PC-3 (cell line): ENCODE measurements around the gene TFDP1.

Source experiments
- EZH2 ChIP-seq: fragments of 300-600 bp; sonication (generic); IDR thresholded peaks from one replicate; pipeline ENCODE4 v1.6.1; 2017; ENCODE audit warnings: antibody characterized with exemption, mild to moderate bottlenecking, low read length; ENCODE audit not compliant: unreplicated experiment
- TF ChIP-seq, protein P1 (sequence below): fragments of 300-600 bp; sonication (generic); conservative IDR thresholded peaks from 2 replicates; pipeline ENCODE4 v1.5.1; 2017; ENCODE audit warnings: antibody characterized with exemption, low read depth, mild to moderate bottlenecking, low read length

DNA sequence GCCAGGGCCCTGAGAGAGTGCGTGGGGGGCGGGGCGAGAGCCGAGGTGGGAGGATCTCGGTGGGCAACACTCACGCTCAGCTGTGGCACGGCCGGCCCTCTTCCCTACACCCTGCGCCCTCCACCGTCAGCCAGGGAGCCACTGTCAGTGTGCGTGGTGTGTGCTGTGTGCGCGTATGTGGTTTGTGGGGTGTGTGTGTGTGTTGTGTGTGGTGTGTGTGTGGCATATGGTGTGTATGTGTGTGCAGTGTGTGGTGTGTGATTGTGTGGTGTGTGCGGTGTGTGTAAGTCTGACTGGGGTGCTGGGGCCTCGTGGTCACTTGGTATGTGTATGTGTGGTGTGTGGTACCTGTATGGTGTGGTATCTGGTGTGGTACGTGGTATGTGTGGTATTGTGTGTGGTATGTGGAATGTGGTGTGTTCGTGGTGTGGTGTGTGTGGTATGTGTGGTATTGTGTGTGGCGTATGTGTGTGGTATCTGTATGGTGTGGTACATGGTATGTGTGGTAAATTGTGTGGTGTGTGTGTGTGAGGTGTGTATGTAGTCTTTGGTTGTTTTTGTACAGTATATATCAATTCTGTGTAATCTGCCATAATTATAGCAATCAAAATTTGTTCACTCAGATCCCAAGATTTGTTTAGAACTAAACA, 87.6 kb downstream of the TFDP1 start:
- TF ChIP-seq, protein P1, sequence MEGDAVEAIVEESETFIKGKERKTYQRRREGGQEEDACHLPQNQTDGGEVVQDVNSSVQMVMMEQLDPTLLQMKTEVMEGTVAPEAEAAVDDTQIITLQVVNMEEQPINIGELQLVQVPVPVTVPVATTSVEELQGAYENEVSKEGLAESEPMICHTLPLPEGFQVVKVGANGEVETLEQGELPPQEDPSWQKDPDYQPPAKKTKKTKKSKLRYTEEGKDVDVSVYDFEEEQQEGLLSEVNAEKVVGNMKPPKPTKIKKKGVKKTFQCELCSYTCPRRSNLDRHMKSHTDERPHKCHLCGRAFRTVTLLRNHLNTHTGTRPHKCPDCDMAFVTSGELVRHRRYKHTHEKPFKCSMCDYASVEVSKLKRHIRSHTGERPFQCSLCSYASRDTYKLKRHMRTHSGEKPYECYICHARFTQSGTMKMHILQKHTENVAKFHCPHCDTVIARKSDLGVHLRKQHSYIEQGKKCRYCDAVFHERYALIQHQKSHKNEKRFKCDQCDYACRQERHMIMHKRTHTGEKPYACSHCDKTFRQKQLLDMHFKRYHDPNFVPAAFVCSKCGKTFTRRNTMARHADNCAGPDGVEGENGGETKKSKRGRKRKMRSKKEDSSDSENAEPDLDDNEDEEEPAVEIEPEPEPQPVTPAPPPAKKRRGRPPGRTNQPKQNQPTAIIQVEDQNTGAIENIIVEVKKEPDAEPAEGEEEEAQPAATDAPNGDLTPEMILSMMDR, result no peak
- no peak for TF ChIP-seq EZH2
